D721Med (cell line): Measurements from ENCODE around the gene PGAP2.

Experiments
- DNase-seq: peaks from one replicate; pipeline ENCODE4 v3.0.0; 2011; ENCODE audit warnings: low spot score; ENCODE audit not compliant: insufficient read length
- FAIRE-seq: peaks from 2 replicates; lab custom pipeline; 2011; peaks lifted over from hg19 to GRCh38; lab: Jason Lieb, UNC
- TF ChIP-seq, protein P1 (sequence below): IDR thresholded peaks from 2 replicates; pipeline ENCODE4 v1.5.1; 2012; ENCODE audit warnings: mild to moderate bottlenecking, control low read depth; ENCODE audit not compliant: insufficient read depth; ENCODE audit errors: missing control alignments

PGAP2 gene

DNA sequence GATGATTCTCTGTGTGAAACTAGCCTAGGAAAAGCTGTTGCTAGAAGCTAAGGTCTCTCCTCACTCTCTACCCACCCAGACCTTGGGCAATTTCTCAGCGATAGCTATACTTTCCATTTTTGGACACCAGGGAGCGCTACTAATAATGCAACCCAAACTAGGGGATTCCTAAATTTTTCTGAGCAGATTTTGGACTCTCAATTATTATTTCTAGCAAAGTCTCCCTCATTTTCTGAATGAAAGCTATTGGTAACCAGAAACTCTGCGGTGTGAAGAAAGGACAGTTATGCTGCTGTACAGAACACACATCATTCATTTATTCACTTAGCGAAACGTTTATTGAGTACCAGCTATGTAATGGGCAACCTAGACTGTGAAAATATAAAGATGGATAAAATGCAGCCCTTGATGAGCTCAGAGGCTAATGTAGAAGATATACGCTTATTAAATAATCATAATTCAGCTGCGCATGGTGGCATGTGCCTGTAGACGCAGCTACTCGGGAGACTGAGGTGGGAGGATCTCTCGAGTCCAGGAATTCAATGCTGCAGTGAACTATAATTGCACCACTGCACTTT, 41.0 kb downstream of the PGAP2 start:
- no peak for DNase-seq
- FAIRE-seq, result no peak
- TF ChIP-seq, protein P1, sequence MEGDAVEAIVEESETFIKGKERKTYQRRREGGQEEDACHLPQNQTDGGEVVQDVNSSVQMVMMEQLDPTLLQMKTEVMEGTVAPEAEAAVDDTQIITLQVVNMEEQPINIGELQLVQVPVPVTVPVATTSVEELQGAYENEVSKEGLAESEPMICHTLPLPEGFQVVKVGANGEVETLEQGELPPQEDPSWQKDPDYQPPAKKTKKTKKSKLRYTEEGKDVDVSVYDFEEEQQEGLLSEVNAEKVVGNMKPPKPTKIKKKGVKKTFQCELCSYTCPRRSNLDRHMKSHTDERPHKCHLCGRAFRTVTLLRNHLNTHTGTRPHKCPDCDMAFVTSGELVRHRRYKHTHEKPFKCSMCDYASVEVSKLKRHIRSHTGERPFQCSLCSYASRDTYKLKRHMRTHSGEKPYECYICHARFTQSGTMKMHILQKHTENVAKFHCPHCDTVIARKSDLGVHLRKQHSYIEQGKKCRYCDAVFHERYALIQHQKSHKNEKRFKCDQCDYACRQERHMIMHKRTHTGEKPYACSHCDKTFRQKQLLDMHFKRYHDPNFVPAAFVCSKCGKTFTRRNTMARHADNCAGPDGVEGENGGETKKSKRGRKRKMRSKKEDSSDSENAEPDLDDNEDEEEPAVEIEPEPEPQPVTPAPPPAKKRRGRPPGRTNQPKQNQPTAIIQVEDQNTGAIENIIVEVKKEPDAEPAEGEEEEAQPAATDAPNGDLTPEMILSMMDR, result peak; percentile 62

DNA sequence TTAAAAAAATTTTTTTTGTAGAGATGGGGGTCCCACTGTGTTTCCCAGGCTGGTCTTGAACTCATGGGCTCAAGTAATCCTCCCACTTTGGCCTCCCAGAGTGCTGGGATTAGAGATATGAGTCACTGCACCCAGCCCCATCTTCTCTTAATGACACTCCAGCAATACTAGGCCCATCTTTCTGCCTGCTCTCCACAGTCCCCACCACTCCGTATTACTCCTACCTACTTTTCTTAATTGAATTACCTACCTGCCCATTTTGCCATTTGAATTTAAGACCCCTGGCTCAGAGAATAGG, 45.1 kb downstream of the PGAP2 start:
- DNase-seq, result no peak
- FAIRE-seq, result no peak
- TF ChIP-seq, protein P1, result no peak

DNA sequence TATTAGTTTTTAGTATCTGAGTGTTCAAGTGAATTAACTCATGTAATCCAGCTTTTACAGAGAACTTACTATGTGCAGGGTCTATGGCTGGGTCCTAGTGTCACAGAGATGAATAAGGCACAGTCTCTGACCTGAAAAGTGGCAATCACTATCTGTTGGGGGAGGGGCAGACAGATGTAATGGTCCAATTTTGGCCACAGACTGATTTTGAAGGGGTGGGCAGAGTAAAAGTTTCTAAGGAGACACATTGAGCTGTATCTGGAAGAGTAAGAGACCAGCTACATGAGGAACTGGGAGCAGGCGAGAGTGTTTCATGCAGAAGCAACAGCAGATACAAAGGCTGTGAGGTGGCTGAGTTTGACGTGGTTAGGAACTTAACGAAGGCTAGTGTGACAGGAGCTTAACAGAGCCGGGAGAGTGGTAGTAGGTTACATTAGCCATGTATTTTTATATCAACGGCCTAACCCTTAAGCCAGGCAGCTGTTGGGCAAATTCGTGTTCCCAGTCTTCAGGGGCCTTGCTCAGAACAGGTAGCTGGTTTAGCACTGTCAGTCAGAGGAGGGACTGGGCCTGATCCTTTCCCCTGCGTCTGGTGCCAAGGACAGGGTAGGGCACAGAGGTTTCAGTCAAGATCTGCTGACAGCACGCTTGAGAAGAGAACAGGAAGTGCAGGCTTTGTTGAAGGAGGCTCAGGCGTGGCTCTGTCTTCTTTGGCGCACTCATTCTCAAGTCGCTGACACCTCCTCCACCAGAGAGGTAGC, 45.7 kb downstream of the PGAP2 start:
- TF ChIP-seq, protein P1, result no peak
- FAIRE-seq, result no peak
- no peak for DNase-seq

DNA sequence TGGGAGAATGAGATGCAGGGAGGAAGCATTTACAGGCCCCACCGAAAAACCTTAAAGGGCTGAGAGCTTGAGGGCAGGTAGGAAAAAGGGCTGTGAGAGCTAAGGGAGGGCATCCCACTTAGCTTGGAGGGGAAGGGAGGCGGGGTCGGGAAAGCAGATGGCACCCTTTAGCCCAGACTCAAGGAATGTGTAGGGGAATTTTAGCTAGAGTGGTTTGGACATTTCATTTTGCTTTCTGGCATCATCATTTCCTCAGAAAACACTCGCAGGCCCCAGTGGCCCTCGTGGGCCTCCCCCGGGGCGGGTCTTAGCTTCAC, 46.3 kb downstream of the PGAP2 start:
- TF ChIP-seq, protein P1, result no peak
- DNase-seq, result no peak
- no peak for FAIRE-seq

DNA sequence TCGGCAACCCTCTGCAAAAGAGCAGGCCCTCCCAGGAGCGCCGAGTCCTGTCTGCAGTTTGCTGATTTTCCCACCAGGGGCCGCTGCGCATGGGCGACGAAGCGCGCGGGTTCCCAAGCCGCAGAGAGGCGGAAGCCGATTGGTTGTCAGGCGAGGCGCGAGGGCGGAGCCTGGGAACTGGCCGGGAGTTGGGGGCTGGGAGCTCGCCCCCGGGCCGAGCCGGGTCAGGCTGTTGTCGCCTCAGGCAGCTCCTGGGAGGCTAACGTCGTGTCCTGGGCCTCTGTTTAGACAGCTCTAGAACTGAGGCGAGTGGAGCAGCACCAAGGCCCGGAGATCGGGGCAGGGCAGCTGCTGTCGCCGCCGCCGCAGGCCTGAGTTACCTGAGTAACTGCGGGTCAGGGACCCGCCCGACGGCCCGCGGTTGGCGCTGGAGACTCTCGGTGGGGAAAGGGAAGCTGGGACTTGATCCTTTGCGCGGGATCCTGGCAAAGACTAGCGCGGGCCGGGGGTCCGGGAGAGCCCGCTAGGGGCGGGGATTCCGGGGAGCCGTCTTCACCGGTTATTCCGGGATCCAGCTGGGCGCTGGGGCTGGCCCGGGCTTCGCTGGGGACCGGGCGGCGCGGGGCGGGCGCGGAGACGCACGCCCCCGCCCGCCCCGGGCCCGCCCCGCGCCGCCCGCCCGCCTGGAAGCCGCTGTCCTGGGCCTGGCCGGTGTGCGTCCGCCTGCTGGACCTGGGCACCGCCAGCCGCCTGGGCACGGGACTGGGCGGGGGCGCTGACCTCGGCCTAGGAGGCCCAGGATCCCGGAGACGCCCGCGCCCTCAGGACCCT, 46.8 kb downstream of the PGAP2 start, which contains the start of gene STIM1:
TSS of gene STIM1 (plus strand) at position 688 of the 831 bp plus-strand sequence. CDS start 607 bp downstream, outside the sequence.
- peak; percentile 45 for DNase-seq
- TF ChIP-seq, protein P1, result peak; percentile 84
- FAIRE-seq, result no peak

DNA sequence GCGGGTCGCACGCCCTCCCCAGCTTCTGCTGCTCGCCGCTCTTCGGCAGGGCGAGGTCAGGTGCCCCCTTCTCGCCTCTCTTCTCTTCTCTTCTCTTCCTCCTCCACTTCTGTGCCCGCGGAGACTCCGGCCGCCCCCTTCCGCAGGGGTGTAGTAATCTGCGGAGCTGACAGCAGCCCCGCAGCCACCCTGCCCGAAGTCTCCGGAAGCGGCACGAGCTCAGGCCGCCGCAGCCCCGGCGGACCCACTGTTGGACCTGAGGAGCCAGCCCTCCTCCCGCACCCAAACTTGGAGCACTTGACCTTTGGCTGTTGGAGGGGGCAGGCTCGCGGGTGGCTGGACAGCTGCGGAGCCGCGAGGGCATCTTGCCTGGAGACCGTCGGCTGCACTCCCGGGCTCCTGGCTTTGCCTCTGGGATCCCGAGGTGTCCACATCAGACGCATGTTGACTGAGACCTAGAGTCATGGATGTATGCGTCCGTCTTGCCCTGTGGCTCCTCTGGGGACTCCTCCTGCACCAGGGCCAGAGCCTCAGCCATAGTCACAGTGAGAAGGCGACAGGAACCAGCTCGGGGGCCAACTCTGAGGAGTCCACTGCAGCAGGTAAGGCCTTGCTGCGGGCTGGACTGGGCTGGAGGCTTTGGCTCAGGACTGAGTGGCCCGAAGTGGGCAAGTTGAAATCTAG, 47.6 kb downstream of the PGAP2 start:
- TF ChIP-seq, protein P1, result no peak
- FAIRE-seq, result no peak
- DNase-seq, result no peak
